ENCODE results near the gene LMBR1L.

LMBR1L gene

DNA sequence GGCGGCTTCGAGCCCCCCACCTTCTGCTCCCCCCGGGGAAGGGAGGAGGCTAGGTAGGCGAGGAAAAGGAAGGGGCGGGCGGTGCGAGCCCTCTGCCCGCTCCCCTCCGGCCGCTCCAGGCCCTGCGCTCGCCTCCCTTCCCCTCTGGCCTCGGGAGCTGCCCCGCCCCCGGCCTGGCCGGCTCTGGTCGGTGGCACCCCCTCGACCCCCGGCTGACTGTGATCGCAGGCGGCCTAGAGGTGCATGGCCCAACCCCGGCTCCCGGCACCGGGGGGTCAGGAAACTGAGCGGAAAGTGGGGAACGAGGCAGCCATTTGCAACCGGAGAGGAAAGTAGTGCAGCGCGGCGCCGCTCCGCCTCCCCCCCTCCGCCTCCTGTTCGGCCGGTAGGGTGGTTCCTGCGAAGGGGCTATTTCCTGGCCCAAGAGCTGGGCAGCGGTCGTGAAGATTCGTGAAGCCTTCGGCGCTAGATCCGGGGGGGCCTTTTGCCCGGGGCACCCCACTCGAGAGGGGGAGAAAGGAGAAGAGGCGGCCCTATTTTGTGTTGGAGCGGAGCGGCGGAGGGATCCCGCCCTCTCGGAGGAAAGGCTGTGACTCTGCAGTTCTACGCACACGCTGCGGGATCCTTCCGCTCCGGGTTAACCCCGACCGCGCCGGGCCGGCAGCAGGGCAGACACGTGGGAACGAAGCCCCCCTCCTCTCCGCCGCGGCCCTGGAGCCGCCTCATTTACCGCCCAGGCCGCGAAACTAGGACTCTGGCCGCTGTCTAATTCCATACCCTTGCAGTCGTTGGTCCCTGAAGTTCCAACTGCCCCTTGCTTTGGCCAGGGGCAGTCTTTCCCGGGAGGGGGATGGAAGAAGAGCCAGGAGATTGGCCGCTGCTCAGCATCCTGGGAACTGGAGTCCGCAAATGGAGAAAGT is 50.1 kb downstream of the LMBR1L start, which contains the start of gene KMT2D:
Gene KMT2D, minus strand, starts transcription at position 558 of the 920 bp plus-strand sequence. CDS start 5,470 bp downstream, outside the sequence.
- H3K27ac ChIP-seq: peak within 1 kb of the TSS; percentile 99
- TF ChIP-seq, protein P1, sequence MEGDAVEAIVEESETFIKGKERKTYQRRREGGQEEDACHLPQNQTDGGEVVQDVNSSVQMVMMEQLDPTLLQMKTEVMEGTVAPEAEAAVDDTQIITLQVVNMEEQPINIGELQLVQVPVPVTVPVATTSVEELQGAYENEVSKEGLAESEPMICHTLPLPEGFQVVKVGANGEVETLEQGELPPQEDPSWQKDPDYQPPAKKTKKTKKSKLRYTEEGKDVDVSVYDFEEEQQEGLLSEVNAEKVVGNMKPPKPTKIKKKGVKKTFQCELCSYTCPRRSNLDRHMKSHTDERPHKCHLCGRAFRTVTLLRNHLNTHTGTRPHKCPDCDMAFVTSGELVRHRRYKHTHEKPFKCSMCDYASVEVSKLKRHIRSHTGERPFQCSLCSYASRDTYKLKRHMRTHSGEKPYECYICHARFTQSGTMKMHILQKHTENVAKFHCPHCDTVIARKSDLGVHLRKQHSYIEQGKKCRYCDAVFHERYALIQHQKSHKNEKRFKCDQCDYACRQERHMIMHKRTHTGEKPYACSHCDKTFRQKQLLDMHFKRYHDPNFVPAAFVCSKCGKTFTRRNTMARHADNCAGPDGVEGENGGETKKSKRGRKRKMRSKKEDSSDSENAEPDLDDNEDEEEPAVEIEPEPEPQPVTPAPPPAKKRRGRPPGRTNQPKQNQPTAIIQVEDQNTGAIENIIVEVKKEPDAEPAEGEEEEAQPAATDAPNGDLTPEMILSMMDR (conservative IDR thresholded peaks at IDR 0.05): no peak; the same call in 1 of the 2 replicates
- TF ChIP-seq ZFX (IDR thresholded peaks at IDR 0.05): peak; percentile 96

- peak overlapping the region; percentile 99 for H3K27ac ChIP-seq
- TF ChIP-seq ZFX (IDR thresholded peaks at IDR 0.05): no peak
- TF ChIP-seq, protein P1 (conservative IDR thresholded peaks at IDR 0.05): no peak
Measured at GRCh38 chr12:49059299-49060171, 51.1 kb downstream of the LMBR1L start.

DNA sequence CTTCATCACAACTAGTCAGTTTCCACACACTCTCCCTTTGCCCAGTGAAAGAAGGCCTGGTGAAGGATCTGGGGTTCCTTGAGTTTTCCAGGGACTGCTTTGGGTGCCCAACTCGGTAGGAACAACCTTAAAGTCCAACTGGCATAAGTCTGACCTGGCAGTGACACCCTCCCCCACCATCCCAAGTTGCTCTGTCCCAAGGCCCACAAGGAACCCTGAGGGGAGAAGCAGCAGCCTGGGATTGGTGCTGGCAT is 51.7 kb downstream of the LMBR1L start:
- TF ChIP-seq, protein P1 (conservative IDR thresholded peaks at IDR 0.05): no peak
- TF ChIP-seq ZFX (IDR thresholded peaks at IDR 0.05): no peak
- H3K27ac ChIP-seq: peak overlapping the region; percentile 99

GRCh38 chr12:49058366-49059044 is 52.1 kb downstream of the LMBR1L start:
- TF ChIP-seq, protein P1 (conservative IDR thresholded peaks at IDR 0.05): no peak
- TF ChIP-seq ZFX (IDR thresholded peaks at IDR 0.05): no peak
- H3K27ac ChIP-seq: peak overlapping the region; percentile 99

DNA sequence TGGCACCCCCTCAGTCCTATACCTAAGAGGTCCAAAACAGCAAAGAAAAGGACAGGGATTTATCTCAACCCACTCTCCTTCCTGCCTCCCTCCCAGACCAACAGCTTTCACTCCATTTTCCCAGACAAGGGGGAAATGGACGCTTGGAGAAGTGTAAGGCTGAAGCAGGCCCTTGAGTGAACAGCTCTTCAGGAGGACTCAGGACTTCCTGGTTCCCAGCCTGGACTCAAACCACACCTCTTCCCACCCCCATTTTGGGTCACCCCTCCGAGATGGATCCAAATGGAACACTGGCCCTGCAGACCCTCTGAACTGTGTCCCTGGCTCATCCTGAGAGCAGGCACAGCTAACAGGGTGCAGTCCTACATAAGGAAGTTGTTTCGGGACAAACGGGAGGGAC is 52.8 kb downstream of the LMBR1L start:
- H3K27ac ChIP-seq: peak overlapping the region; percentile 99
- TF ChIP-seq, protein P1 (conservative IDR thresholded peaks at IDR 0.05): no peak
- TF ChIP-seq ZFX (IDR thresholded peaks at IDR 0.05): no peak

DNA sequence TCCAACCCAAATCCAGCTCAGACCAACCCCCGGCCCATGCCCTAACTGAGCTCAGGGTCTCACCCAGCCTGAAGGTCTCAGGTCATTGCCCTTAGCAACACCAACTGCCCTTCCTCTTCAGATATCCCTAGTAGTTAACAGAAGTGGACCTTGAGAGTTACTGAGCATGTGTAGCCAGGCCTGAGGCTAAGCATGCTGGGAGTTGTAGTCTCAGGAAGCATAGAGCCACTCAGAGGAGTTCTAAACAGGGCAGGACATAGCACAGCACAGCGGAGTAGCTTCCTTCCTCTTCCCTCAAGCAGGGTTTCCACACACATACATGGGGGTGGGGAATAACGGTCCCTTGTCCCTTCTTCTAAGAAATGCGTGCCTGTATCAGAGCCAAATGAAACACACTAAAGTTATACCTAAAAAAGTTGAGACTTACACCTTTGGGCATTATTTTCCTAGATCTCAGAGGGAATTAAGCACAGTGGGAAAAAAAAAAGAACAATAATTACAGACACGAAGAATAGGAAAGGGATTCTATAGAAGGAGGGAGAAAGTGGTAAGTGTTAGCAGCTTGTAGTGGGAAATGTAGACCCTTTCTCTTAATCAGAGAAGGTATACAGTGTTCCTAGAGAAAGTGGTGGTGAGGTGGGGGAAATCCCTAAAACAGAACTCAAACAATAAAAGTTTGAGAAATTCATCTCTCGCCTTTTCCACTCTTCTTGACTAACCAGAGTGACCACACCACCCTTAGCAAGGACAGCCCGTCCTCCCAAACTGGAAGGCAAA is 54.5 kb downstream of the LMBR1L start:
- H3K27ac ChIP-seq: peak overlapping the region; percentile 44
- no peak for TF ChIP-seq ZFX (IDR thresholded peaks at IDR 0.05)
- TF ChIP-seq, protein P1 (conservative IDR thresholded peaks at IDR 0.05): no peak
